Measurements from ENCODE around the gene FBRSL1. TPM values are rescaled to one million over a fixed set of nuclear protein-coding genes. Genes with fewer than 3 reads are reported as not detected.

Gene FBRSL1
- total RNA-seq, 1 experiment from 2014 or later, result 124 TPM

- H3K9ac ChIP-seq (ENCODE audit: low read length), result no peak overlapping the region
- no peak overlapping the region for H3K27ac ChIP-seq (ENCODE audit: low read depth, low read length)
- H3K9me2 ChIP-seq (ENCODE audit: insufficient read depth), result no peaks in the 10 kb centered on the region
- no peak for DNase-seq (ENCODE audit: low read depth, low spot score)
- H3K4me3 ChIP-seq (replicated peaks in 1 of 2; ENCODE audit: low read depth in 1 of 2, low read length in 2 of 2), result no peak overlapping the region
- H3K9me3 ChIP-seq (ENCODE audit: control insufficient read depth in 1 of 2, insufficient read depth in 1 of 2, low read depth in 1 of 2, low read length in 2 of 2), result peaks cover 0 to 14% of the 10 kb centered on the region in 2 experiments; a peak in 1 of 4 replicates
- TF ChIP-seq, protein P1, sequence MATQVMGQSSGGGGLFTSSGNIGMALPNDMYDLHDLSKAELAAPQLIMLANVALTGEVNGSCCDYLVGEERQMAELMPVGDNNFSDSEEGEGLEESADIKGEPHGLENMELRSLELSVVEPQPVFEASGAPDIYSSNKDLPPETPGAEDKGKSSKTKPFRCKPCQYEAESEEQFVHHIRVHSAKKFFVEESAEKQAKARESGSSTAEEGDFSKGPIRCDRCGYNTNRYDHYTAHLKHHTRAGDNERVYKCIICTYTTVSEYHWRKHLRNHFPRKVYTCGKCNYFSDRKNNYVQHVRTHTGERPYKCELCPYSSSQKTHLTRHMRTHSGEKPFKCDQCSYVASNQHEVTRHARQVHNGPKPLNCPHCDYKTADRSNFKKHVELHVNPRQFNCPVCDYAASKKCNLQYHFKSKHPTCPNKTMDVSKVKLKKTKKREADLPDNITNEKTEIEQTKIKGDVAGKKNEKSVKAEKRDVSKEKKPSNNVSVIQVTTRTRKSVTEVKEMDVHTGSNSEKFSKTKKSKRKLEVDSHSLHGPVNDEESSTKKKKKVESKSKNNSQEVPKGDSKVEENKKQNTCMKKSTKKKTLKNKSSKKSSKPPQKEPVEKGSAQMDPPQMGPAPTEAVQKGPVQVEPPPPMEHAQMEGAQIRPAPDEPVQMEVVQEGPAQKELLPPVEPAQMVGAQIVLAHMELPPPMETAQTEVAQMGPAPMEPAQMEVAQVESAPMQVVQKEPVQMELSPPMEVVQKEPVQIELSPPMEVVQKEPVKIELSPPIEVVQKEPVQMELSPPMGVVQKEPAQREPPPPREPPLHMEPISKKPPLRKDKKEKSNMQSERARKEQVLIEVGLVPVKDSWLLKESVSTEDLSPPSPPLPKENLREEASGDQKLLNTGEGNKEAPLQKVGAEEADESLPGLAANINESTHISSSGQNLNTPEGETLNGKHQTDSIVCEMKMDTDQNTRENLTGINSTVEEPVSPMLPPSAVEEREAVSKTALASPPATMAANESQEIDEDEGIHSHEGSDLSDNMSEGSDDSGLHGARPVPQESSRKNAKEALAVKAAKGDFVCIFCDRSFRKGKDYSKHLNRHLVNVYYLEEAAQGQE (IDR thresholded peaks at IDR 0.05; ENCODE audit: low read depth), result no peak
- TF ChIP-seq, protein P2, sequence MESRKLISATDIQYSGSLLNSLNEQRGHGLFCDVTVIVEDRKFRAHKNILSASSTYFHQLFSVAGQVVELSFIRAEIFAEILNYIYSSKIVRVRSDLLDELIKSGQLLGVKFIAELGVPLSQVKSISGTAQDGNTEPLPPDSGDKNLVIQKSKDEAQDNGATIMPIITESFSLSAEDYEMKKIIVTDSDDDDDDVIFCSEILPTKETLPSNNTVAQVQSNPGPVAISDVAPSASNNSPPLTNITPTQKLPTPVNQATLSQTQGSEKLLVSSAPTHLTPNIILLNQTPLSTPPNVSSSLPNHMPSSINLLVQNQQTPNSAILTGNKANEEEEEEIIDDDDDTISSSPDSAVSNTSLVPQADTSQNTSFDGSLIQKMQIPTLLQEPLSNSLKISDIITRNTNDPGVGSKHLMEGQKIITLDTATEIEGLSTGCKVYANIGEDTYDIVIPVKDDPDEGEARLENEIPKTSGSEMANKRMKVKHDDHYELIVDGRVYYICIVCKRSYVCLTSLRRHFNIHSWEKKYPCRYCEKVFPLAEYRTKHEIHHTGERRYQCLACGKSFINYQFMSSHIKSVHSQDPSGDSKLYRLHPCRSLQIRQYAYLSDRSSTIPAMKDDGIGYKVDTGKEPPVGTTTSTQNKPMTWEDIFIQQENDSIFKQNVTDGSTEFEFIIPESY (IDR thresholded peaks at IDR 0.05; ENCODE audit: extremely low read depth, insufficient replicate concordance, low read length), result no peak
- TF ChIP-seq EZH2phosphoT487 (IDR thresholded peaks at IDR 0.05; ENCODE audit: borderline replicate concordance) (no peak), MAX (IDR thresholded peaks at IDR 0.05) (no peak), JUND (IDR thresholded peaks at IDR 0.05) (no peak), SP1 (IDR thresholded peaks at IDR 0.05; ENCODE audit: low read depth) (no peak), TCF7L2 (IDR thresholded peaks at IDR 0.05; ENCODE audit: borderline replicate concordance, extremely low read depth, insufficient read depth, insufficient read length) (no peak), RAD21 (IDR thresholded peaks at IDR 0.05; ENCODE audit: low read depth) (no peak), CBX3 (IDR thresholded peaks at IDR 0.05; ENCODE audit: low read depth) (no peak), EZH2 (IDR thresholded peaks at IDR 0.05) (no peak), ZNF274 (IDR thresholded peaks at IDR 0.05; ENCODE audit: low read depth, low read length) (no peak), ATF3 (IDR thresholded peaks at IDR 0.05) (no peak), CEBPB (IDR thresholded peaks at IDR 0.05; ENCODE audit: low read depth) (no peak), SRF (IDR thresholded peaks at IDR 0.05; ENCODE audit: low read depth) (no peak)
- TF ChIP-seq, protein P3, sequence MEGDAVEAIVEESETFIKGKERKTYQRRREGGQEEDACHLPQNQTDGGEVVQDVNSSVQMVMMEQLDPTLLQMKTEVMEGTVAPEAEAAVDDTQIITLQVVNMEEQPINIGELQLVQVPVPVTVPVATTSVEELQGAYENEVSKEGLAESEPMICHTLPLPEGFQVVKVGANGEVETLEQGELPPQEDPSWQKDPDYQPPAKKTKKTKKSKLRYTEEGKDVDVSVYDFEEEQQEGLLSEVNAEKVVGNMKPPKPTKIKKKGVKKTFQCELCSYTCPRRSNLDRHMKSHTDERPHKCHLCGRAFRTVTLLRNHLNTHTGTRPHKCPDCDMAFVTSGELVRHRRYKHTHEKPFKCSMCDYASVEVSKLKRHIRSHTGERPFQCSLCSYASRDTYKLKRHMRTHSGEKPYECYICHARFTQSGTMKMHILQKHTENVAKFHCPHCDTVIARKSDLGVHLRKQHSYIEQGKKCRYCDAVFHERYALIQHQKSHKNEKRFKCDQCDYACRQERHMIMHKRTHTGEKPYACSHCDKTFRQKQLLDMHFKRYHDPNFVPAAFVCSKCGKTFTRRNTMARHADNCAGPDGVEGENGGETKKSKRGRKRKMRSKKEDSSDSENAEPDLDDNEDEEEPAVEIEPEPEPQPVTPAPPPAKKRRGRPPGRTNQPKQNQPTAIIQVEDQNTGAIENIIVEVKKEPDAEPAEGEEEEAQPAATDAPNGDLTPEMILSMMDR (IDR thresholded peaks at IDR 0.05 in 2 of 3, conservative IDR thresholded peaks at IDR 0.05 in 1 of 3; ENCODE audit: borderline replicate concordance in 1 of 3, insufficient read depth in 1 of 3, low read depth in 2 of 3, low read length in 2 of 3), result no peak
- CTCF ChIA-PET, result interaction anchor here (0.8 to 2.4 kb wide), 3 partner anchors 8 to 108 kb away, joined by 3 to 20 read pairs (median 3); no protein-coding TSS in a partner anchor
- no peaks in the 10 kb centered on the region for H3K27me3 ChIP-seq (ENCODE audit: insufficient read depth, low read length)
- peaks cover 0 to 11% of the 10 kb centered on the region in 2 experiments; a peak in 1 of 4 replicates for H3K4me1 ChIP-seq (ENCODE audit: control insufficient read depth in 1 of 2, insufficient read depth in 2 of 2, low read length in 2 of 2)
- H2AFZ ChIP-seq (ENCODE audit: low read depth, low read length, poor library complexity, severe bottlenecking), result no peak overlapping the region
- RAD21 ChIA-PET (ENCODE audit: low non-redundant PET in 1 of 2, low total read pairs in 2 of 2, uncharacterized antibody in 2 of 2, unreplicated experiment in 2 of 2), result no interaction called here
- intact Hi-C loops (cut with micrococcal nuclease), result loop anchor here (1.0 to 5.0 kb wide), 2 partner anchors 107 to 370 kb away; no protein-coding TSS in a partner anchor
- POLR2A ChIA-PET, result no interaction called here
- H4K20me1 ChIP-seq (ENCODE audit: insufficient read depth), result no peaks in the 10 kb centered on the region
- ATAC-seq, result no peak
- H3K36me3 ChIP-seq (ENCODE audit: control insufficient read depth in 1 of 2, insufficient read depth in 2 of 2, low read length in 2 of 2), result no peaks in the 10 kb centered on the region
- no peak overlapping the region for H3K4me2 ChIP-seq (ENCODE audit: low read length)
- H3K79me2 ChIP-seq (ENCODE audit: insufficient read depth, low read length), result peaks cover 5% of the 10 kb centered on the region; the same call in 1 of the 2 replicates
- BruUV-seq (replicated peaks), result no TSS peak
Measured at GRCh38 chr12:132522592-132523380, 32.8 kb downstream of the FBRSL1 start.
